SH-SY5Y (cell line): Measurements from ENCODE around the gene SF3B2.

ENCODE experiments used
- GATA2 ChIP-seq: IDR thresholded peaks from 2 replicates; pipeline ENCODE4 v1.6.1; 2011; ENCODE audit warnings: mild to moderate bottlenecking, low read depth, low read length
- GATA3 ChIP-seq: IDR thresholded peaks from 2 replicates; pipeline ENCODE4 v1.6.1; 2011; ENCODE audit warnings: low read depth, mild to moderate bottlenecking, low read length, moderate library complexity

DNA sequence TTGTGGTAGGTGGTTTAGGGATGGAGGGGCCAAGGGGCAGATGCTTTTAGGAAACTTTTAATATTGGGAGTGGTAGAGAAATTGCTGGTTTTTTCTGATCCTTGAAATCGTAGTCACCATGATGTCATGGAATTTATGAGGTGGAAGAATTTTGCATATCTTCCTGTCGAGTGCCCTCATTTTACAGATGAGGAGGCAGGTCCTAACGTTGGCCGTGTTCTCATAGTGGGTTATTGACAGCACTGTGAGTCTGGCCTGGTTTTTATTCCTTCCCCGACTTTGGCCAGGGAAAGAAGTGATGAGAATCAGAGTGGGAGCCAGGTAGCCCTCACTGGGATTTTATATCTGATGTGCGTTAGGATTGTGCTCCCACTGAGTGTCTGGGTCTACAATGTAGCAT is 9.1 kb downstream of the SF3B2 start:
- TF ChIP-seq GATA3: no peak
- TF ChIP-seq GATA2: no peak
